IPS DF 6.9 (cell line): ENCODE data around the gene ADIPOR1.
"Not testable (repeated sequence)": the region's sequence is repeated elsewhere in the genome, so short reads cannot be mapped to it uniquely, and the experiment has no call there.

Experiments used
- DNase-seq: peaks from one replicate; pipeline ENCODE4 v3.0.0-alpha.2; 2013; ENCODE audit warnings: low read depth, low spot score
- H3K27ac ChIP-seq: one replicate; pipeline ENCODE4 v1.5.1; 2013; ENCODE audit warnings: low read length, control low read depth
- H3K27me3 ChIP-seq: 2 replicates; pipeline ENCODE4 v1.6.1; 2013; ENCODE audit warnings: mild to moderate bottlenecking, low read length; ENCODE audit not compliant: control insufficient read depth, insufficient read depth
- H3K36me3 ChIP-seq: 2 replicates; pipeline ENCODE4 v1.6.1; 2013; ENCODE audit warnings: low read length; ENCODE audit not compliant: control insufficient read depth, insufficient read depth
- H3K4me1 ChIP-seq: 2 replicates; pipeline ENCODE4 v1.6.1; 2013; ENCODE audit warnings: low read length; ENCODE audit not compliant: control insufficient read depth, insufficient read depth
- H3K4me3 ChIP-seq: 2 replicates; pipeline ENCODE4 v1.5.1; 2013; ENCODE audit warnings: mild to moderate bottlenecking, low read length
- H3K9me3 ChIP-seq: 2 replicates; pipeline ENCODE4 v1.6.1; 2013; ENCODE audit warnings: low read length, inconsistent platforms; ENCODE audit not compliant: control insufficient read depth, insufficient read depth
- WGBS: extraction: QIAGEN DNeasy Blood & Tissue Kit; methylation state at CpG from one replicate; pipeline ENCODE4 v1.1.7; 2013; ENCODE audit warnings: mixed read lengths, missing lambda C conversion rate; ENCODE audit not compliant: insufficient read length, insufficient coverage; 5-methylcytosine and 5-hydroxymethylcytosine counted together

Gene ADIPOR1

GRCh38 chr1:202957733-202958543, at the start of gene ADIPOR1:
Gene ADIPOR1 (minus strand): TSS chr1:202958312. CDS start chr1:202951070, 7,242 bp downstream.
- Histone ChIP-seq H3K9me3 (no peaks in the 10 kb centered on the region), H3K27ac (no peak within 1 kb of the TSS), H3K36me3 (peaks cover 3% of the 10 kb centered on the region; the same call in 1 of the 2 replicates), H3K4me3 (peak within 1 kb of the TSS; percentile 99), H3K27me3 (no peaks in the 10 kb centered on the region), H3K4me1 (peaks cover 1% of the 10 kb centered on the region; the same call in 1 of the 2 replicates)
- no CpG with 5 or more reads among the region's 86 CpGs for whole genome bisulfite sequencing
- no peak for DNase-seq

- Histone ChIP-seq H3K36me3 (peaks cover 6% of the 10 kb centered on the region; the same call in 1 of the 2 replicates), H3K27me3 (no peaks in the 10 kb centered on the region), H3K9me3 (no peaks in the 10 kb centered on the region), H3K4me1 (peaks cover 3% of the 10 kb centered on the region; the same call in 1 of the 2 replicates), H3K27ac (no peak within 1 kb of the TSS), H3K4me3 (peak within 1 kb of the TSS; percentile 82)
- WGBS: no CpG with 5 or more reads among the region's 78 CpGs
- DNase-seq: peak; percentile 96
Observed at GRCh38 chr1:203006948-203007871, 49.1 kb upstream of the ADIPOR1 start, which contains the start of gene TMEM183A. Gene TMEM183A (plus strand): TSS chr1:203007374. CDS start chr1:203007466, 92 bp downstream.

GRCh38 chr1:203005395-203006142, 47.5 kb upstream of the ADIPOR1 start:
- not testable (repeated sequence) for H3K4me1 ChIP-seq, H3K36me3 ChIP-seq, H3K9me3 ChIP-seq, H3K4me3 ChIP-seq, H3K27me3 ChIP-seq, H3K27ac ChIP-seq, DNase-seq
- WGBS: no CpG with 5 or more reads among the region's 17 CpGs

- no peak for DNase-seq
- Histone ChIP-seq H3K4me3 (no peak overlapping the region), H3K36me3 (no peaks in the 10 kb centered on the region), H3K4me1 (peaks cover 3% of the 10 kb centered on the region; the same call in 1 of the 2 replicates), H3K9me3 (no peaks in the 10 kb centered on the region), H3K27me3 (no peaks in the 10 kb centered on the region), H3K27ac (no peak overlapping the region)
- no CpG with 5 or more reads among the region's 1 CpG for WGBS
Observed at GRCh38 chr1:203002951-203003350, 44.8 kb upstream of the ADIPOR1 start.

- Histone ChIP-seq H3K27me3 (no peaks in the 10 kb centered on the region), H3K27ac (no peak overlapping the region), H3K36me3 (no peaks in the 10 kb centered on the region), H3K4me3 (no peak overlapping the region), H3K9me3 (no peaks in the 10 kb centered on the region), H3K4me1 (peaks cover 3% of the 10 kb centered on the region; the same call in 1 of the 2 replicates)
- WGBS: no CpG with 5 or more reads among the region's 9 CpGs
- no peak for DNase-seq
Observed at GRCh38 chr1:203001986-203002385, 43.9 kb upstream of the ADIPOR1 start.

GRCh38 chr1:203000217-203000944, 42.3 kb upstream of the ADIPOR1 start:
- DNase-seq: no peak
- H3K36me3 ChIP-seq: no peaks in the 10 kb centered on the region
- H3K27me3 ChIP-seq: no peaks in the 10 kb centered on the region
- no peaks in the 10 kb centered on the region for H3K4me1 ChIP-seq
- no peak overlapping the region for H3K4me3 ChIP-seq
- H3K27ac ChIP-seq: no peak overlapping the region
- no CpG with 5 or more reads among the region's 3 CpGs for WGBS
- no peaks in the 10 kb centered on the region for H3K9me3 ChIP-seq

- Histone ChIP-seq H3K27ac (no peak overlapping the region), H3K4me1 (no peaks in the 10 kb centered on the region), H3K36me3 (no peaks in the 10 kb centered on the region), H3K4me3 (no peak overlapping the region), H3K9me3 (no peaks in the 10 kb centered on the region), H3K27me3 (no peaks in the 10 kb centered on the region)
- 100% methylated on average over 1 of the region's 14 CpGs for WGBS
- DNase-seq: peak; percentile 33
Observed at GRCh38 chr1:202998836-202999750, 41.0 kb upstream of the ADIPOR1 start.

- Histone ChIP-seq H3K27me3 (no peaks in the 10 kb centered on the region), H3K4me3 (no peak overlapping the region), H3K36me3 (no peaks in the 10 kb centered on the region), H3K9me3 (no peaks in the 10 kb centered on the region), H3K4me1 (no peaks in the 10 kb centered on the region), H3K27ac (no peak overlapping the region)
- no peak for DNase-seq
- no CpG with 5 or more reads among the region's 3 CpGs for WGBS
Observed at GRCh38 chr1:202994756-202995155, 36.6 kb upstream of the ADIPOR1 start.

- Histone ChIP-seq H3K4me3 (no peak overlapping the region), H3K9me3 (no peaks in the 10 kb centered on the region), H3K4me1 (no peaks in the 10 kb centered on the region), H3K36me3 (no peaks in the 10 kb centered on the region), H3K27me3 (no peaks in the 10 kb centered on the region), H3K27ac (no peak overlapping the region)
- DNase-seq: no peak
Observed at GRCh38 chr1:202991112-202991511, 33.0 kb upstream of the ADIPOR1 start.
